ENCODE measurements around the gene IL18RAP.

IL18RAP gene

DNA sequence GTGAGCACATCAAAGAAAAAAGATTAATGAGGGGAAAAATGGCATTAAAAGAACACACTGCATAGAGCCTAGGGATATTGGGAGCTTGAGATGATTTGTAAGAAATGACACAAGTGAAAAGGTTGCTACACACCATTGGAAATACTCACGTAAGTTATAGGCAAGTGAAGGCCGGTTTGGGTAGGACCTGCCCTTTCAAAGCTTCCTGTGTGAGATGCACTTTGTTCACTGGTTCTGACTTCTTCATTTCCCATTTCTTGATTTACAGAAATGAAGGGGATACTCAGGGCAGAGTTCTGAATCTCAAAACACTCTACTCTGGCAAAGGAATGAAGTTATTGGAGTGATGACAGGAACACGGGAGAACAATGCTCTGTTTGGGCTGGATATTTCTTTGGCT, at the start of gene IL18RAP:
Gene IL18RAP (plus strand): TSS at position 251 of the 400 bp plus-strand sequence. CDS start 118 bp downstream, at position 369.
- no peak for DNase-seq (ENCODE audit: low read depth in 4 of 4, low spot score in 1 of 4)

GRCh38 chr2:102376052-102376591, 46.8 kb upstream of the IL18RAP start:
- no peak for DNase-seq (ENCODE audit: low read depth in 4 of 4, low spot score in 1 of 4)

GRCh38 chr2:102383722-102384121, 39.2 kb upstream of the IL18RAP start:
- no peak for DNase-seq (ENCODE audit: low read depth in 4 of 4, low spot score in 1 of 4)

DNA sequence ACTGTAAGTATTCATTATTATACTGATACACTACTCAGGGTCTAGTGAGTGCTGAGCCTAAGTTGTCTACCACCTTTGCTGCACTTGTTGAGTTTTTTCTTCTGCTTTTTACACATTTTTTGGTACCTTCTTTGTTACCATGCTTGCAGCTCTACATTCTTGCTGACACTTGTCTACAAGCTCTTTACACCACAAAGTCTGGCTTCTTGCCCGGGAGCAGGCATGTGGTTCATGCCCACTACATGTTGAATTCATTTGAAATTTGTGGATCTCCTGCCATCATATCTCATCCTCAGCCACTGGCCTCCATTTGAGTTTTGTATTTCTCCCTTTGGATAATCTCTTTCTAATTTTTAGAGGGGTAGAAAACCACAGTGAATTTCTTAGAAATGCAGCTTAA, 37.4 kb upstream of the IL18RAP start:
- no peak for DNase-seq (ENCODE audit: low read depth in 4 of 4, low spot score in 1 of 4)

DNA sequence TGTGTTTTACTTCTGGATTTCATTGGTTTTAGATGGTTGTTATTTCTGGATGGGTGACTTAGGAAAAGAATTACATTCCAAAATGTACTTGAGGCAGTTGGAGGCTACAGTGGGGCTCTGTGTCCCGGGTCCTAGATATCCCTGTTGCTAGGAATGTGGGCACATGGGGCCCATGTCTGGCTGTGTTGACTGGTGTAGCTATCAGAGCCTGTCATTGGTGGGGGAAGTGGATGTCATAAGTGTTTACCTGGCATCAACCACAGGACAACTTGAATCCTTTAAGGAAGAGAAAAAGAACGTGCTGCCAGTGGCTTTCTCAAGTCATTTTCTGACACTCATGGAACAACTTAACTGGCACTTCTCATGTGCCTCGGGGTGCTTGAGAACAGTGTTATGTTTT, 37.0 kb upstream of the IL18RAP start:
- no peak for DNase-seq (ENCODE audit: low read depth in 4 of 4, low spot score in 1 of 4)

DNA sequence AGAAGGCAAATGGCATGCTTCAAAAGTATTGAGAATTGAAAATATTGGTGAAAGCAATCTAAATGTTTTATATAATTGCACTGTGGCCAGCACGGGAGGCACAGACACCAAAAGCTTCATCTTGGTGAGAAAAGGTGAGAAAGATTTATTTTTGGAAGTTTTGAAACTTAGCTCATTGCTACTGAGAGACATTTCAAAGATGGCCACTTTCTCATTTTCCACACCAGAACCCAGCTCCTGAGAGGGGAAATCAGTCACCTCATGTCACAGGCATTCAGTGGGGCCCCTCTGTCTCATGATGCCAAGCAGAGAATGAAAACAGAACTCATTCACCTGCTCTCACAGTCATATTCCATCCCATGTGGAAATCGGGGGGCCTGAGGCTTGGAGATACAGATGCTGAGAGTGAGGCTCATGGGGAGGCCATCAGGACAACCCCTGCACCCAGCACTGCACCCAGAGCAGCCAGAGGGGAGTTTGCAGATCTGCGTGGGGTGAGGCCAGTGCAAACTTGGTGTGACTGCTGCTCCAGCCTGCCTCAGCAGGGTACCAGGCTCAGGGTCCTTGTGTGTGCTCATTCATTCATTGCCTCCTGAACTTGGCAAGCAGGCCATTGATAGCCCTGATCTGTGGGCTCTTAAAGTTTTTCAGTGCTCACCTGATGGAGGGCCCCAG, 36.0 kb upstream of the IL18RAP start:
- no peak for DNase-seq (ENCODE audit: low read depth in 4 of 4, low spot score in 1 of 4)

GRCh38 chr2:102387763-102388546, 35.0 kb upstream of the IL18RAP start:
- no peak for DNase-seq (ENCODE audit: low read depth in 4 of 4, low spot score in 1 of 4)

DNA sequence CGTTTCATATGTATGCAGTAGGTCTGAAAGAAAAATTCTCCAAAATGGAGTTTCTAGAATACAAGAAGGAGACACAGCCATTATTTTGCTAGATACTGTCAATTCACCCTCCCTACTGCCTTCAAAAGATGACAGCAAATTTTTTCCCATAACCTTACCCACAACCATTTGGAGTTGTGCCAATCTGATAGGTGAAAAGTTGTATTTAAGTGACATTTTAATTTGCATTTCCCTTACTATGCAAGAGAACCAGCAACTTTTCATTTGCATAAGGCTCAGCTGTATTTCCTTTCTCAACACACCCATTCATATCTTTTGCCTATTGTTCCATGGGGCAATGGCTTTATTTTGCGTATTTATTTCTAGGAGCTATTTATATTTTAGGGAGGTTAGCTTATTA, 31.4 kb upstream of the IL18RAP start:
- DNase-seq (ENCODE audit: low read depth in 4 of 4, low spot score in 1 of 4), result no peak

- DNase-seq (ENCODE audit: low read depth in 4 of 4, low spot score in 1 of 4), result no peak
These were observed 30.9 kb upstream of the IL18RAP start for GRCh38 chr2:102392096-102392495.

DNA sequence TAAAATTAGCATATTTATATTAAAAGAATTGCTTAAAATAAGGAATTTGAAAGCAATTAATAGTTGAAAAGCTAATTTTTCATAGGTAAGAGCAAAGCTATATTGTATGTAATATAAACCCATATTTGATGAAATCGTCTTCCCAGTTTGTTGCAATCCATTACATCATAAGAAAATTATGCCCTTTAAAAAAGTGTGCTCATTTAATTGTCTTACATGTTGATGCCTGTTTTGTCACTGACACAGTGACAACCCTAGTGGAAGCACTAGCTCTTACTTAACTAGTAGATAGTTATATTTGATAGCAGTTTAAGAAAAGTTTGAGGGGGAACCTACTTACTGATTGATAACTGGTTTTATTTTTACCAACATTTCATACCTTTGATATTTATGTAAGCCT, 30.0 kb upstream of the IL18RAP start:
- no peak for DNase-seq (ENCODE audit: low read depth in 4 of 4, low spot score in 1 of 4)

DNA sequence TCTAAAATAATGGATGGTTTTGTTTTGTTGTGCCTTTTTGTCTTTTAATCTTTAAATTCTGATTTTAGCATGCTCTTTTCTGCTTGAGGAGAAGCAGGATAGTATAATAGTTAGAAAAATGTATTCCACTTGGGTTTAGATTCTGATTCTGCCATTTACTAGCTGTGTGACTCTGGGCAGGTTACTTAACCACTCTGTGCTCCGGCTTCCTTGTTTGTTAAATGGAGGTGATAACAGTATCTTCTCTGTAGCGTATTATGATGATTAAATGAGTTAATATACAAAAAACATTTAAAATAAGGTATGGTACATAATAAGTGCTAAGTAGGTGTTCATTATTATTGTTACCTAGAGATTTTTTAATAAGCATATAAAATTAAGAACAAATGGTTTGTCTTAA, 26.9 kb upstream of the IL18RAP start:
- DNase-seq (ENCODE audit: low read depth in 4 of 4, low spot score in 1 of 4), result no peak

- DNase-seq (ENCODE audit: low read depth in 4 of 4, low spot score in 1 of 4), result no peak
These were observed 25.8 kb upstream of the IL18RAP start for GRCh38 chr2:102397209-102397608.

GRCh38 chr2:102399499-102400141, 23.3 kb upstream of the IL18RAP start:
- no peak for DNase-seq (ENCODE audit: low read depth in 4 of 4, low spot score in 1 of 4)

- no peak for DNase-seq (ENCODE audit: low read depth in 4 of 4, low spot score in 1 of 4)
These were observed 21.5 kb upstream of the IL18RAP start for GRCh38 chr2:102401456-102401855.

- DNase-seq (ENCODE audit: low read depth in 4 of 4, low spot score in 1 of 4), result no peak
These were observed 21.1 kb upstream of the IL18RAP start for GRCh38 chr2:102401865-102402264.

DNA sequence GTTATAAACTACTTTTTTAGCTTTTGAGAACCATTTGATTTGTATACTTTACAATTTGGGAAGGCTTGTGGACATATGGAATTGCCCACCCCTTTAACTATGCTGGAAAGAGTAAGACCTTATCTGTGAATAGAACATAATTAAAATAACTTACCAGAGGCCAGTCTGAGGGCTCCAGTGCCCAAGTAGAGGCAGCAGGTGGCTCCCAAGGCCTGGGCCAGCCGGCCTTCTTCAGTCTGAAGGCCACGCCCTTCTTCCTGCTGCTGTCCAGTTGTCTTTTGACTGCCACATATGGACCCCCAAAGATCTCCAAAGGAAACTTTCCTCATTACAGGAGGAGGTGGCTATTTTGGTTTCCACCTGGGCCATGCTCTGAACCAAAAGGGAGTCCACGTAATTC, 12.0 kb upstream of the IL18RAP start:
- DNase-seq (ENCODE audit: low read depth in 4 of 4, low spot score in 1 of 4), result no peak

DNA sequence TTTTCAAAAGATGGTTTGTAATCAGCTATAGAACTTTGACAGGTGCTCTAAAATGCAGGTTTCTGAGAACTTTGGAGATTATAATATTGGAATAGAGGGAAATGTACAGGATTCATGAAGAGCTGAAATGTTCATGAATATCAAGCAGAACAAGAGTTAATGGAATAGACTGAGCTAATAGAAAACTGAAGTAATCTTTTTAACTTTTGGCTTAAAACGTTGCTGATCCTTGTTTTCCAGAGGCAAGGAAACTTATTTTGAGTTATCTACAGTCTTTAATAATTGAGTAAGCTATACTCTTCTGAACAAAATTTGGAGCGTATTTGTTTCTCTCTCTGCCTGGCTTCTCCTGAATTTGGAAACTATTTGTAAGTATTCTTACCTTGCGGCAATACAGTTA, 10.8 kb upstream of the IL18RAP start:
- DNase-seq (ENCODE audit: low read depth in 4 of 4, low spot score in 1 of 4), result no peak

DNA sequence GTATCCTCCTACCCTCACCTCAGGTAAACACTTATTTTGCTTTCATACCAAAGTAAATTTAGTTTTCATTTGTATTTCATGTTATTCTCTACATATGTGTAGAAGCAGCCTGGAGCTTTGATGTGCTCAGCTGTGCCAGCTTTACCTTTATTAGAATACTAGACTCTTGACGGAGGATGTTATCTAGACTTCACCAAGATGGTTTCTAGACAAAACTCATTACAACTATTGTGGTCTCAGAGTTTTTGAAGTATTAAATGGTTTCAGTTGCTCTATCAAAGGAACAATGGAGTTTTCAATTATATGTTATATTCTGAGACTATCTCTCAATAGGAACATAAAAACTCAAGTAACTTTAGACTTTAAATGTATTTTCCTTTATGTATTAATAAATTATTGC, 5.0 kb upstream of the IL18RAP start:
- DNase-seq (ENCODE audit: low read depth in 4 of 4, low spot score in 1 of 4), result no peak

DNA sequence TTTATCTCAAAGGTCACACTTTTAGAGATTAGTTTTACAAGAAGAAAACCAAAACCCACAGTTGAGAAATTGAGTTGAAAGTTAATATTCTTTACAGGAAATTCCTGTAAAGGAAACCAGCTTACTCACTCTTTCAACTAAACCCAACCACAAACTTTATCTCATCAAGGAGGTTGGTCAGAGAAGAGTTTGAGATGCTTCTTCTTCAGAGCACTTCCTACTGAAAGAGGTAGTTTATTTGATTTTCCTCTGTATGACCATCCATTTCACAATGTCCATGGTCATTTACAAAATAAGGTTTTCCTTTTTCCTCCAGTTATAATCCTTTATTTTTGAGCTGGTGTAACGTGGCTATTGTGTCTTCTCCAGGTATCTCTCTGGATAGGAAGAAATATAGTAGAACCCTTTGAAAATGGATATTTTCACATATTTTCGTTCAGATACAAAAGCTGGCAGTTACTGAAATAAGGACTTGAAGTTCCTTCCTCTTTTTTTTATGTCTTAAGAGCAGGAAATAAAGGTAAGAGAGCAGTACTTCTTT, 4.5 kb upstream of the IL18RAP start:
- no peak for DNase-seq (ENCODE audit: low read depth in 4 of 4, low spot score in 1 of 4)

- no peak for DNase-seq (ENCODE audit: low read depth in 4 of 4, low spot score in 1 of 4)
These were observed 2.7 kb upstream of the IL18RAP start for GRCh38 chr2:102420290-102420689.

DNA sequence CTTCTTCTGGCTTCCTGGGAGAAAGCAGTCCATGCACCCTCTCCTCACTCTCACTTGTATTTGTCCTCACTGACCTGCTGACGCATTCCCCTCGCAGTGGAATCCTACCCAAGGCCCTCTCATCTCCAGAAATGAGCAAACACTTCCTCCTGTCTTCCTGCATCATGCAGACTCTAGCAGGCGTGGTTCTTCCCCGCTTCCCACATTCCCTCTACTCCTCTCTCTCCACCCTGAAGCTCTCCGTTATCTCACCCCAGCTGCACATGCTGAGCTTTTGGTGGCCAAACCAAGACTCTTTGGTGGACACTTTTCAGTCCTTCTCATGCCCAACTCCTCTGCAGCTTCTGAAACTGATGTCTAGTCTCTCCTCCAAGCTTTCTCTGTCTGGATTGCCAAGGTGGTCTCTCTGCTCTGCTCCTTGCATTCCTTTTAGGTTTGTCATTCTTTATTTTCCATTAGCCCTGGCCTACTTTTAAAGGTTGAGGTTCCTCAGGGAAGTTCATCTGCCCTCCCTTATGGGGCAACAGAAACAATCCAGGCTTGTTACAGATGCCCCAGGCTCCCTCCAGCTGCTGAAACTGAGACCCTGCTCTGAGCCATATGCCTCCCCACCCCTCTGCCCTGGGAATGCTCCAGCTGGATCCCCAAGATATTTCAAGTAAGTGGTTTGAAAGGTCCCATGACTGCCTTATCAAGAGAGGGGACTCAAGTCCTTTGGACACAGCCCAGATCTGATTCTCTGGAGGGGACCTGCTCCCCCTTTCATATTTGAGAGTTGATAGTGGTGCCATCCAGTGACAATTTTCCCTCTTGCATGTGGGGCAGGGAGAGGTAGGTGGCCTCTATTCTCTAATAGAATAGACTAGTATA, 835 bp upstream of the IL18RAP start:
- no peak for DNase-seq (ENCODE audit: low read depth in 4 of 4, low spot score in 1 of 4)

Data from stimulated activated CD4-positive, alpha-beta T cell treated with anti-CD3 and anti-CD28 coated beads, Interleukin-1b, Interleukin-23, amount 100 ng/mL, for 24 hours (primary cell).